ENCODE results near the gene MAPKAPK2.
"Not testable (repeated sequence)": the region's sequence is repeated elsewhere in the genome, so short reads cannot be mapped to it uniquely, and the experiment has no call there.

The MAPKAPK2 gene

GRCh38 chr1:206776229-206776628 is 91.5 kb downstream of the MAPKAPK2 start:
- Histone ChIP-seq H3K36me3 (no peaks in the 10 kb centered on the region), H3K4me1 (no peaks in the 10 kb centered on the region), H3K27me3 (peaks cover 0 to 8% of the 10 kb centered on the region in 2 donors), H3K4me3 (no peak overlapping the region), H3K9me3 (no peaks in the 10 kb centered on the region), H3K27ac (no peak overlapping the region)
- intact Hi-C loops (cut with DNase I; ENCODE audit: low total_unique reads) = no loop called here
- TF ChIP-seq CTCF (IDR thresholded peaks at IDR 0.05) = no peak
- no peak for DNase-seq

- no peak for TF ChIP-seq CTCF (IDR thresholded peaks at IDR 0.05)
- H3K9me3 ChIP-seq = no peaks in the 10 kb centered on the region
- H3K27ac ChIP-seq = no peak overlapping the region
- H3K4me1 ChIP-seq = no peaks in the 10 kb centered on the region
- H3K27me3 ChIP-seq = peaks cover 0 to 8% of the 10 kb centered on the region in 2 donors
- no peak for DNase-seq
- H3K36me3 ChIP-seq = no peaks in the 10 kb centered on the region
- intact Hi-C loops (cut with DNase I; ENCODE audit: low total_unique reads) = no loop called here
- H3K4me3 ChIP-seq = no peak overlapping the region
These were observed 93.3 kb downstream of the MAPKAPK2 start for GRCh38 chr1:206778031-206778430.

GRCh38 chr1:206778911-206779310 is 94.2 kb downstream of the MAPKAPK2 start:
- H3K4me1 ChIP-seq; intact Hi-C loops (cut with DNase I; ENCODE audit: low total_unique reads); H3K27me3 ChIP-seq; H3K4me3 ChIP-seq; H3K27ac ChIP-seq; H3K9me3 ChIP-seq; DNase-seq; H3K36me3 ChIP-seq: not testable (repeated sequence)

- Histone ChIP-seq H3K4me1 (no peaks in the 10 kb centered on the region), H3K27ac (no peak overlapping the region), H3K9me3 (no peaks in the 10 kb centered on the region), H3K4me3 (no peak overlapping the region), H3K36me3 (no peaks in the 10 kb centered on the region), H3K27me3 (no peaks in the 10 kb centered on the region)
- DNase-seq = no peak
- intact Hi-C loops (cut with DNase I; ENCODE audit: low total_unique reads) = no loop called here
- no peak for TF ChIP-seq CTCF (IDR thresholded peaks at IDR 0.05)
These were observed 94.9 kb downstream of the MAPKAPK2 start for GRCh38 chr1:206779638-206780037.

- no peak for TF ChIP-seq CTCF (IDR thresholded peaks at IDR 0.05)
- intact Hi-C loops (cut with DNase I; ENCODE audit: low total_unique reads) = no loop called here
- Histone ChIP-seq H3K36me3 (no peaks in the 10 kb centered on the region), H3K27ac (no peak overlapping the region), H3K27me3 (no peaks in the 10 kb centered on the region), H3K9me3 (no peaks in the 10 kb centered on the region), H3K4me1 (no peaks in the 10 kb centered on the region), H3K4me3 (no peak overlapping the region)
- DNase-seq = no peak
These were observed 97.7 kb downstream of the MAPKAPK2 start for GRCh38 chr1:206782448-206782847.

GRCh38 chr1:206783506-206783905 is 98.8 kb downstream of the MAPKAPK2 start:
- Histone ChIP-seq H3K27ac (no peak overlapping the region), H3K36me3 (no peaks in the 10 kb centered on the region), H3K9me3 (no peaks in the 10 kb centered on the region), H3K4me3 (no peak overlapping the region), H3K4me1 (no peaks in the 10 kb centered on the region), H3K27me3 (no peaks in the 10 kb centered on the region)
- no peak for TF ChIP-seq CTCF (IDR thresholded peaks at IDR 0.05)
- intact Hi-C loops (cut with DNase I; ENCODE audit: low total_unique reads) = no loop called here
- DNase-seq = no peak

Measured in tibial artery (tissue), 4 donors.